ENCODE results near the gene ASPSCR1. TPM values are rescaled to one million over a fixed set of nuclear protein-coding genes. Genes with fewer than 3 reads are reported as not detected.
A peak's percentile ranks its signal among the peaks of the same experiment; 100 is the strongest.

Gene ASPSCR1
- total and polyA plus RNA-seq, 9 of the 15 experiments (the other 6 are each of a cell fraction or from before 2014, with no cell fraction given): 0.90 to 36.9 (median 11.6) TPM

DNA sequence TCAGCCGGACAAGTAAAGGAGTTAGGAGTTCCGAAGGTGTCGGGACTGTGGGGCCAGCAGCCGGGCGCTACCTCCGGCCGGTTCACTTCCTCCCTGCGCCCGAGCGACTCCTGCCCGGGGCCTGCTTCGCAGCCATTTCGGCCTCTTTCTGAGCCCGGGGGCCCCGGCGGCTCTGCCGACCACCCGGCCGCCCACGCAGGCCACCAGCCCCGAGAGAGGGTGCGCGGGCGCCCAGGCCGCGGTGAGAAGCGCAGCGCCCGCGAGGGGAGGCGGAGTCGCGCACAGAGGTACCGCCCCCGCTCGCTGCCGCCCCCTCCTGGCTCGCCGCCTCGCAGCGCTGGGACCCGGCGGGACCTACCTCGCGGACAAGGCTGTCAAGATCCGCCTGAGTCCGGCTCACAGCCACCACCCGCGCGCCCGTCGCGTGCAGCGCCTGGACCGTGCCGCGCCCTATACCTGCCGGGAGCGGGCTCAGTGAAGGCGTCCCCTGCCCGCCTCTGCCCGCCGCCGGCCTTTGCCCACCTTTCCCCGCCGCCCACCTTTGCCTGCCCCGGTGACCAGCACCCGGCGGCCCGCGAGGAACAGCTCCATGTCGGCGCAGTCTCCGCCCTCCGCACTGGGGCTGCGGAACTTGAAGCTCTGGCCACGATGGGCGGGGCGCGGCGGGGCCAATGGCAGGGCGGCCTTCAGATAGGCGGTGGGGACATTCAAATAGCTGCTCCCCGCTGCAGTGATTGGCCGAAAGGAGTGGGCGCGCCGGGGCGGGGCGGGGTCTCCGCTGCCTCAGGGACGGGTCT, 59.9 kb downstream of the ASPSCR1 start, which contains the start of gene DCXR (continued):
- TF ChIP-seq U2AF1 (optimal IDR thresholded peaks at IDR 0.05; ENCODE audit: low read depth, low read length): peak; percentile 99
- TF ChIP-seq, protein P1, sequence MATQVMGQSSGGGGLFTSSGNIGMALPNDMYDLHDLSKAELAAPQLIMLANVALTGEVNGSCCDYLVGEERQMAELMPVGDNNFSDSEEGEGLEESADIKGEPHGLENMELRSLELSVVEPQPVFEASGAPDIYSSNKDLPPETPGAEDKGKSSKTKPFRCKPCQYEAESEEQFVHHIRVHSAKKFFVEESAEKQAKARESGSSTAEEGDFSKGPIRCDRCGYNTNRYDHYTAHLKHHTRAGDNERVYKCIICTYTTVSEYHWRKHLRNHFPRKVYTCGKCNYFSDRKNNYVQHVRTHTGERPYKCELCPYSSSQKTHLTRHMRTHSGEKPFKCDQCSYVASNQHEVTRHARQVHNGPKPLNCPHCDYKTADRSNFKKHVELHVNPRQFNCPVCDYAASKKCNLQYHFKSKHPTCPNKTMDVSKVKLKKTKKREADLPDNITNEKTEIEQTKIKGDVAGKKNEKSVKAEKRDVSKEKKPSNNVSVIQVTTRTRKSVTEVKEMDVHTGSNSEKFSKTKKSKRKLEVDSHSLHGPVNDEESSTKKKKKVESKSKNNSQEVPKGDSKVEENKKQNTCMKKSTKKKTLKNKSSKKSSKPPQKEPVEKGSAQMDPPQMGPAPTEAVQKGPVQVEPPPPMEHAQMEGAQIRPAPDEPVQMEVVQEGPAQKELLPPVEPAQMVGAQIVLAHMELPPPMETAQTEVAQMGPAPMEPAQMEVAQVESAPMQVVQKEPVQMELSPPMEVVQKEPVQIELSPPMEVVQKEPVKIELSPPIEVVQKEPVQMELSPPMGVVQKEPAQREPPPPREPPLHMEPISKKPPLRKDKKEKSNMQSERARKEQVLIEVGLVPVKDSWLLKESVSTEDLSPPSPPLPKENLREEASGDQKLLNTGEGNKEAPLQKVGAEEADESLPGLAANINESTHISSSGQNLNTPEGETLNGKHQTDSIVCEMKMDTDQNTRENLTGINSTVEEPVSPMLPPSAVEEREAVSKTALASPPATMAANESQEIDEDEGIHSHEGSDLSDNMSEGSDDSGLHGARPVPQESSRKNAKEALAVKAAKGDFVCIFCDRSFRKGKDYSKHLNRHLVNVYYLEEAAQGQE (IDR thresholded peaks at IDR 0.05; ENCODE audit: borderline replicate concordance): peak; percentile 98
- TF ChIP-seq, protein P1 (CRISPR knock-in tag; IDR thresholded peaks at IDR 0.05; ENCODE audit: low read depth): no peak
- TF ChIP-seq, protein P2, sequence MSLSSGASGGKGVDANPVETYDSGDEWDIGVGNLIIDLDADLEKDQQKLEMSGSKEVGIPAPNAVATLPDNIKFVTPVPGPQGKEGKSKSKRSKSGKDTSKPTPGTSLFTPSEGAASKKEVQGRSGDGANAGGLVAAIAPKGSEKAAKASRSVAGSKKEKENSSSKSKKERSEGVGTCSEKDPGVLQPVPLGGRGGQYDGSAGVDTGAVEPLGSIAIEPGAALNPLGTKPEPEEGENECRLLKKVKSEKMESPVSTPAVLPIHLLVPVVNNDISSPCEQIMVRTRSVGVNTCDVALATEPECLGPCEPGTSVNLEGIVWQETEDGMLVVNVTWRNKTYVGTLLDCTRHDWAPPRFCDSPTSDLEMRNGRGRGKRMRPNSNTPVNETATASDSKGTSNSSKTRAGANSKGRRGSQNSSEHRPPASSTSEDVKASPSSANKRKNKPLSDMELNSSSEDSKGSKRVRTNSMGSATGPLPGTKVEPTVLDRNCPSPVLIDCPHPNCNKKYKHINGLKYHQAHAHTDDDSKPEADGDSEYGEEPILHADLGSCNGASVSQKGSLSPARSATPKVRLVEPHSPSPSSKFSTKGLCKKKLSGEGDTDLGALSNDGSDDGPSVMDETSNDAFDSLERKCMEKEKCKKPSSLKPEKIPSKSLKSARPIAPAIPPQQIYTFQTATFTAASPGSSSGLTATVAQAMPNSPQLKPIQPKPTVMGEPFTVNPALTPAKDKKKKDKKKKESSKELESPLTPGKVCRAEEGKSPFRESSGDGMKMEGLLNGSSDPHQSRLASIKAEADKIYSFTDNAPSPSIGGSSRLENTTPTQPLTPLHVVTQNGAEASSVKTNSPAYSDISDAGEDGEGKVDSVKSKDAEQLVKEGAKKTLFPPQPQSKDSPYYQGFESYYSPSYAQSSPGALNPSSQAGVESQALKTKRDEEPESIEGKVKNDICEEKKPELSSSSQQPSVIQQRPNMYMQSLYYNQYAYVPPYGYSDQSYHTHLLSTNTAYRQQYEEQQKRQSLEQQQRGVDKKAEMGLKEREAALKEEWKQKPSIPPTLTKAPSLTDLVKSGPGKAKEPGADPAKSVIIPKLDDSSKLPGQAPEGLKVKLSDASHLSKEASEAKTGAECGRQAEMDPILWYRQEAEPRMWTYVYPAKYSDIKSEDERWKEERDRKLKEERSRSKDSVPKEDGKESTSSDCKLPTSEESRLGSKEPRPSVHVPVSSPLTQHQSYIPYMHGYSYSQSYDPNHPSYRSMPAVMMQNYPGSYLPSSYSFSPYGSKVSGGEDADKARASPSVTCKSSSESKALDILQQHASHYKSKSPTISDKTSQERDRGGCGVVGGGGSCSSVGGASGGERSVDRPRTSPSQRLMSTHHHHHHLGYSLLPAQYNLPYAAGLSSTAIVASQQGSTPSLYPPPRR (CRISPR knock-in tag; IDR thresholded peaks at IDR 0.05; ENCODE audit: borderline replicate concordance): no peak
- TF ChIP-seq, protein P3, sequence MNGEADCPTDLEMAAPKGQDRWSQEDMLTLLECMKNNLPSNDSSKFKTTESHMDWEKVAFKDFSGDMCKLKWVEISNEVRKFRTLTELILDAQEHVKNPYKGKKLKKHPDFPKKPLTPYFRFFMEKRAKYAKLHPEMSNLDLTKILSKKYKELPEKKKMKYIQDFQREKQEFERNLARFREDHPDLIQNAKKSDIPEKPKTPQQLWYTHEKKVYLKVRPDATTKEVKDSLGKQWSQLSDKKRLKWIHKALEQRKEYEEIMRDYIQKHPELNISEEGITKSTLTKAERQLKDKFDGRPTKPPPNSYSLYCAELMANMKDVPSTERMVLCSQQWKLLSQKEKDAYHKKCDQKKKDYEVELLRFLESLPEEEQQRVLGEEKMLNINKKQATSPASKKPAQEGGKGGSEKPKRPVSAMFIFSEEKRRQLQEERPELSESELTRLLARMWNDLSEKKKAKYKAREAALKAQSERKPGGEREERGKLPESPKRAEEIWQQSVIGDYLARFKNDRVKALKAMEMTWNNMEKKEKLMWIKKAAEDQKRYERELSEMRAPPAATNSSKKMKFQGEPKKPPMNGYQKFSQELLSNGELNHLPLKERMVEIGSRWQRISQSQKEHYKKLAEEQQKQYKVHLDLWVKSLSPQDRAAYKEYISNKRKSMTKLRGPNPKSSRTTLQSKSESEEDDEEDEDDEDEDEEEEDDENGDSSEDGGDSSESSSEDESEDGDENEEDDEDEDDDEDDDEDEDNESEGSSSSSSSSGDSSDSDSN (IDR thresholded peaks at IDR 0.05; ENCODE audit: borderline replicate concordance in 1 of 2, low read depth in 2 of 2, low read length in 2 of 2): peak; percentile 32 to 39; a peak in 1 of 4 replicates
- peak; percentile 87 for TF ChIP-seq L3MBTL2 (IDR thresholded peaks at IDR 0.05)
- TF ChIP-seq, protein P4, sequence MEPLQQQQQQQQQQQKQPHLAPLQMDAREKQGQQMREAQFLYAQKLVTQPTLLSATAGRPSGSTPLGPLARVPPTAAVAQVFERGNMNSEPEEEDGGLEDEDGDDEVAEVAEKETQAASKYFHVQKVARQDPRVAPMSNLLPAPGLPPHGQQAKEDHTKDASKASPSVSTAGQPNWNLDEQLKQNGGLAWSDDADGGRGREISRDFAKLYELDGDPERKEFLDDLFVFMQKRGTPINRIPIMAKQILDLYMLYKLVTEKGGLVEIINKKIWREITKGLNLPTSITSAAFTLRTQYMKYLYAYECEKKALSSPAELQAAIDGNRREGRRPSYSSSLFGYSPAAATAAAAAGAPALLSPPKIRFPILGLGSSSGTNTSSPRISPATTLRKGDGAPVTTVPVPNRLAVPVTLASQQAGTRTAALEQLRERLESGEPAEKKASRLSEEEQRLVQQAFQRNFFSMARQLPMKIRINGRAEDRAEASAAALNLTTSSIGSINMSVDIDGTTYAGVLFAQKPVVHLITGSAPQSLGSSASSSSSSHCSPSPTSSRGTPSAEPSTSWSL (CRISPR knock-in tag; IDR thresholded peaks at IDR 0.05; ENCODE audit: borderline replicate concordance): no peak

Measured in K562 (cell line).